Brain pericyte (primary cell): ENCODE data around the gene DHRS1.

ENCODE experiments used
- DNase-seq: peaks from one replicate; pipeline ENCODE4 v3.0.0-alpha.2; 2012; ENCODE audit warnings: low read depth, low spot score

DHRS1 gene

GRCh38 chr14:24299255-24300191 is at the start of gene DHRS1, which contains the start of gene NOP9:
Gene DHRS1, minus strand, starts transcription at chr14:24299780. Its CDS starts 674 bp downstream, at chr14:24299106.
Gene NOP9, plus strand, starts transcription at chr14:24299850. Its CDS starts 105 bp downstream, at chr14:24299955.
- DNase-seq = peak; percentile 47

- DNase-seq = no peak
Measured at GRCh38 chr14:24348186-24348585, 48.6 kb upstream of the DHRS1 start.

- no peak for DNase-seq
Measured at GRCh38 chr14:24347134-24347533, 47.6 kb upstream of the DHRS1 start.

- DNase-seq = no peak
Measured at GRCh38 chr14:24343795-24344660, 44.4 kb upstream of the DHRS1 start.

- no peak for DNase-seq
Measured at GRCh38 chr14:24342889-24343288, 43.3 kb upstream of the DHRS1 start.

GRCh38 chr14:24340606-24341005 is 41.0 kb upstream of the DHRS1 start:
- no peak for DNase-seq

- no peak for DNase-seq
Measured at GRCh38 chr14:24339284-24340151, 39.9 kb upstream of the DHRS1 start, which contains the start of gene RIPK3. Gene RIPK3, minus strand, starts transcription at chr14:24339991. Its CDS starts 165 bp downstream, at chr14:24339826.

GRCh38 chr14:24338843-24339242 is 39.3 kb upstream of the DHRS1 start:
- DNase-seq = no peak

GRCh38 chr14:24337824-24338175 is 38.2 kb upstream of the DHRS1 start:
- no peak for DNase-seq

- DNase-seq = no peak
Measured at GRCh38 chr14:24337144-24337823, 37.7 kb upstream of the DHRS1 start.

- no peak for DNase-seq
Measured at GRCh38 chr14:24335461-24336171, 36.0 kb upstream of the DHRS1 start.

- no peak for DNase-seq
Measured at GRCh38 chr14:24334431-24335291, 35.1 kb upstream of the DHRS1 start, which contains the start of gene ADCY4. Gene ADCY4, minus strand, starts transcription at chr14:24335071. Its CDS starts 419 bp downstream, at chr14:24334652.

- no peak for DNase-seq
Measured at GRCh38 chr14:24332268-24332993, 32.9 kb upstream of the DHRS1 start.

- no peak for DNase-seq
Measured at GRCh38 chr14:24331731-24332267, 32.2 kb upstream of the DHRS1 start.

- DNase-seq = no peak
Measured at GRCh38 chr14:24330973-24331674, 31.5 kb upstream of the DHRS1 start.

GRCh38 chr14:24329736-24330135 is 30.2 kb upstream of the DHRS1 start:
- DNase-seq = no peak

GRCh38 chr14:24329073-24329663 is 29.6 kb upstream of the DHRS1 start:
- DNase-seq = no peak
